HG03460 (cell line): ENCODE results near the gene ZNF791.
"Not testable (repeated sequence)": the region's sequence is repeated elsewhere in the genome, so short reads cannot be mapped to it uniquely, and the experiment has no call there.

ENCODE experiments used
- ATAC-seq: cut with Tn5 transposase; IDR thresholded peaks from one replicate; pipeline ENCODE4 v1.9.1; 2021; ENCODE audit not compliant: unreplicated experiment

The ZNF791 gene

DNA sequence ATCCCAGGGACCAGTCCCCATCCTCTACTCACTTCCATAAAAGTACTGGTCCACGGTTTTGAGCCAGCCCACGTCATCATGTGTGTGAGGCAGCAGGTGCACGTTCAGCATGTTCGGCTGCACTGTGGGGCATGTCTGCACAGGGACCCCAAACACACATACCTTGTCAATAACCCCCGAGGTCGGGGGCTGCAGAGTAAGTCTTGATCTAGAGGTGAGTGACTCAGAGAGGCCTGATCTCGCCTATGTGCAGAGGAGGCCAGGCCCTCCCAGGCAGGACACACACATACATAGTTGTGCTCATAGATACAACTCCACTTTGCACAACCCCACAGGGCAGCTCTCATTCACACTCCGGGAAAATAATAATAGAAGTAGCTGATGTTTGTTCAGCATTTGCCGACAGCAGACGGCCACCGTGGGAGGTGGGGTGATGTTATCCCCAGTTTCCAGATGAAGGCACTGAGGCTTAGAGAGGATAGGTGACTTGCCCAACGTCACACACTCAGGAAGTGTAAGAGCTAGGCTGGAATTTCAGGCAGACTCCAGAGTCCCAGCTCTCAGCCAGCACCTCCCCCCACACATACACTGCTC is 55.0 kb downstream of the ZNF791 start:
- ATAC-seq, result no peak

DNA sequence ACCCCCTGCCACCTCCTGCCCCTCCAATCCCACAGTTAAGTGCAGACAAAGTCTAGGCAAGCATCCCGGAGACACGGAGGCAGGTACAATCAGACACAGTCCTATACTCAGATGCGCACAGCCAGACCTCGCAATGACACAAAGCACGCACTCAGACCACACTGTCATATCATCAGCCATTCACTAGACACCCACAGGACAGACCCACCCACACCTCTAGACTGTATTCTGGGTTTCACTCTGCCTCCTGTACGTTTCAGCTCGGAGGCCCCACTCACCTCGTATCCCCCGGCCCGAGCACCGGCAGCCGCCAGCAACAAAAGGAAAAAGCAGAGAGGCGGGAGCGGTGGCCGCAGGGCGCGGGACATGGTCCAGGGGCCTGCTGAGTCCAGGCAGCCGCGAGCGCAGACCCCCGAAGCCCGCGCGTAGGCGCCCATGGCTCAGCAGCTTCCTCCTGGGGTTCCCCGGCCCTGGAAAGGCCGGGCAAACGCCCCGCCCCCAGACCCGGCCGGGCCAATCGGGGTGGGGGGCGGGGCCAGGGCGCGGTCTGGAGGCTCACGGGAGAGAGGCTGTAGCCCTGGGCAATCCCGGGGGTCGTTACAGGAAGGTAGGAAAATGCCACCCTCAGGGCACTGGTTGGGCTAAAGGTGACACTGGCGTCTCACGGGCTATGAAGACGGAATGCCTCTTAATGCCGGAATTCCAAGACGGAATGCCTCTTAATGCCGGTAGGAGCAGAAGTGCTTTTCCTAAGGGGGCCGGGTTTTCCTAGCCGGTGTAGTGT is 55.7 kb downstream of the ZNF791 start, which contains the start of the genes MAN2B1 and WDR83:
TSS of gene MAN2B1 (minus strand) at position 478 of the 784 bp plus-strand sequence. CDS start at position 437, 41 bp downstream.
TSS of gene WDR83 (plus strand) at position 543 of the 784 bp plus-strand sequence. CDS start 2,984 bp downstream, outside the sequence.
- ATAC-seq, result peak; percentile 41

DNA sequence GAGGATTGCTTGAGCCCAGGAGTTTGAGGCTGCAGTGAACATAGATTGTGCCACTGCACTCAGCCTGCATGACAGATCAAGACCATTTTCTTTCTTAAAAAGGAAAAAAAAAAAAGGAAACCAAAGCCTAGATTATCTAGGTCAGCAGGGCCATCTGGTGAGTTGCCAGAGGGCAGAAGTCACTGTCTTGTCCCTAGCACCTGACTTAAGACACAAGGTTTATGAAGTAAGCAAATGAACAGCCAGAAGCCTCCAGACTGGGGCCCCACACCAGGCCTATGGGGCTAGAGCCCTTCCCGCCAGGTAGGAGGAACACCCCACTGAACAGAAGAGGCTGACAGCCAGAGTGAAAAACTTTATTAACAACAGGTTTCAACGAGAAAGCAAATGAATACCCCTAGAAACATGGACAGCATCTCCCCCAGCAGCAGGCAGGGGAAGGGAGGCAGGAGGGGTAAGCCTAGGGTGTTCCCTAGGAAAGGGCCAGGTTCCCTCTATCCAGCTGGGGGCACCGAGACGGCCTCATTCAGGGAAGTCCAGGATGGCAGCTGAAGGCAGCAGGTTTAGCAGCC is 57.1 kb downstream of the ZNF791 start:
- ATAC-seq, result no peak

DNA sequence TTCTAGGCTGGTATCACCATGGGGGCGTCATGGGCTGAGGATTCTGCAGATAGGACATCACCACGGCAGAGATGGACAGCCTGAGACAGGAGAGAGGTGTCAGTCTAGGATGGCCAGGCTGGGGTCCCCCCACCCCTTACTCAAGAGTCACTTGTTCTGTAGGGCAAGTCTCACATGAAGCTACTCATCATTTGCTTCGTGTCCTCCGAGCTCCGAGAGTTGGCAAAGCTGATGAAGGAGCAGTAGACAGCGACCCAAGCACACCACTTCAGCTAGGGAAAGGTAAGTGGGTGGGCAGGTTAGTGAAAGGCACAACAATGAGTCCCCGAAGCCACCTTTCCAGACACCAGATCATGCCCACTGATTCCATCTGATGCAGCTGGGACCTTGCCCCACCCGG is 57.6 kb downstream of the ZNF791 start:
- no peak for ATAC-seq

DNA sequence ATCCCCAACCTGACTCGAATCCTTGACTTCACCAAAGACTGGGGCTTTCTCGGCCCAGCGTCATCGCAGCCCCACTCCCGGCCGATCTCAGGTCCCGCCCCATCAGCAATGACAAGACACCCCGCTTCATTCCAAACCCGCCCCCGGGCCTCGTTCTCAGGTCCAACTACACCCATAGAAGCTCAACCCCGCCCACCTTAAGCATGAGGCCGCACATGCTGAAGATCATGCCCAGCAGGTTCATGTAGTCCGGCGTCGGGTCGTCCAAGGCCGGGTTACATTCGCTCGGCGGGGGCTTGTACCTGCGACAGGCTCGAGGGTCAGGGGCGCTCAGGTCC is 58.2 kb downstream of the ZNF791 start:
- no peak for ATAC-seq

DNA sequence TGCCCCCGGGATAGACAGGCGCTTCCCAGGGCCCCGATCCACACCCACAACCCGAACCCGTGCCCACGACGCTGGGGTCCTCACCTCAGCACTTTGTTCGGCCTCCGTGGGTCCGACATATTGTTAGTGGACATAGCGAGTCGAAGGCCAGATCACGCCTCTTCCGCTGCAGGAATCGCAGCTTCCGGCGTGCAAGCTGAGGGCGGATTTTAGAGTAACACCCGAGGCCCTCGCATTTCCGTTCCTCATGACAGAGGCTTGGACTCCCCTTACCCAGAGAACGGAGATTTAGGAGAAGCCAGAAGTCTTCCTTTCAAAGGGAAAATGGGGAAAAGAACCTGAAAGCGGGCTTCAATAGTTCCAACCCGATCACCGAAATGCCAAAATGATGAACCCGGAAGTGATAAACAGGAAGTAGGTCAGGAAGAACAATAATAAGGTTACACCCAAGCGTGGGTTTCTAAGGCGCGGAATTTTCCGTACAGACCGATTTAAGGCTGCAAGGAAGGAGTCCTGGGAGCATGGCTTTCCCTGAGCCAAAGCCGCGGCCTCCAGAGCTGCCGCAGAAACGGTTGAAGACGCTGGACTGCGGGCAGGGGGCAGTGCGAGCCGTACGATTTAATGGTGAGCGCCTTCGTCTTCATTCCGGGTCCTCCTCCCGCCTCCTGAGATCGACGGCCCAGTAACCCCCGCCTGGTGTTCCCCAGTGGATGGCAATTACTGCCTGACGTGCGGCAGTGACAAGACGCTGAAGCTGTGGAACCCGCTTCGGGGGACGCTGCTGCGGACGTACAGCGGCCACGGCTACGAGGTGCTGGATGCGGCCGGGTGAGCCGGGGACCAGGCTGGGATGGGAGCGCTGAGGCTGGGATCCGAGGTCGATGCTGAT is 58.8 kb downstream of the ZNF791 start:
- no peak for ATAC-seq

DNA sequence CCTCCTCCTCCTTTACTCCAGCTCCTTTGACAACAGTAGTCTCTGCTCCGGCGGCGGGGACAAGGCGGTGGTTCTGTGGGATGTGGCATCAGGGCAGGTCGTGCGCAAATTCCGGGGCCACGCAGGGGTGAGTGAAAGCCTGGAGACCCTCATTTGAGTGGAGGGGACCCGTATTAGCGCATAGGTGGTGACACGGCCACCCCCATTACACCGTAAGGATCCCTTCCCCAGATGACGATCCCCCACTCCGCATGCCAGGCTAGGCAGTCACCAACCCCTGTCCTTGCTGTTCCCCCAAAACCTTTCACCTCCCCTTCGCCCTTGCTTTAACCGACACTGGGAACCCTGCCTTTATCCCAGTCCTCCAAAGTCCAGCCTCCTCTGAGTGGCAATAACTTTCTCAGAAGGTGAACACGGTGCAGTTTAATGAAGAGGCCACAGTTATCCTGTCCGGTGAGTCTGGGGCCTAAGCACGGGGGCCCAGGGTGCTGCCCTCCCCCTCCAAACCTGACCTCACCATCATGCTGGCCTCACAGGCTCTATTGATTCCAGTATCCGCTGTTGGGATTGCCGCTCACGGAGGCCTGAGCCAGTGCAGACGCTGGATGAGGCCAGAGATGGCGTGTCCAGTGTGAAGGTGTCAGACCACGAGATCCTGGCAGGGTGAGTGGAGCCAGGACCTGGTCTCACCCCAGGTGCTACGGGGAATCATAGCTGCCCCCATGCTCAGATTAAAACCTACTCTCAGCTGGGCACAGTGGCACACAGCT is 59.6 kb downstream of the ZNF791 start:
- ATAC-seq, result no peak

DNA sequence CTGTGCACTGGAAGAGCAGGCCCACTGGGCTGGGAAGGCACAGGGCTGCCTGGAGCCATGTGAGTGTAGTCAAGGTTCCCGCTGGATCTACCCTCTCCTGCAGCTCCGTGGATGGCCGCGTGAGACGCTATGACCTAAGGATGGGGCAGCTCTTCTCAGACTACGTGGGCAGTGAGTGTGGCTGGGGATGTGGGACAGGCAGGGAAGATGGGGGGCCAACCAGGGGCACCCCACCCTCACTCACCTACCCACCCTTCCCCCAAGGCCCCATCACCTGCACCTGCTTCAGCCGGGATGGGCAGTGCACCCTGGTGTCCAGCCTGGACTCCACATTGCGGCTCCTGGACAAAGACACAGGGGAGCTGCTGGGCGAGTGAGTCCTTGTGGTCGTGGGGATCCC is 62.0 kb downstream of the ZNF791 start:
- no peak for ATAC-seq

DNA sequence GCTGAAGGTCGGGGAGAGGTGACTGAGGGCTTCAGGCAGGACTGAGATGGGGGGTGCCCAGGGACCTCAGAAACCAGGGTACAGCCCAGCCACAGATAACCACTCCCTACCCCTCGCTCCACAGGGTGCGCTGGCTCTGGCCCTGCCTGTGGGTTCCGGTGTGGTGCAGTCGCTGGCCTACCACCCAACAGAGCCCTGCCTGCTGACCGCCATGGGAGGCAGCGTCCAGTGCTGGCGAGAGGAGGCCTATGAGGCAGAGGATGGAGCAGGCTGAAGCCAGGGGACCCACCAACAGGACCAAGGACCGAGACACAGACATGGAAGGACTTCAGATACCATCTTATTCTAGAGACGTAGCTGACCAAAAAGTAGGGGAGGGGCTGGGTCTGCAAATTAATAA is 64.7 kb downstream of the ZNF791 start:
- no peak for ATAC-seq

DNA sequence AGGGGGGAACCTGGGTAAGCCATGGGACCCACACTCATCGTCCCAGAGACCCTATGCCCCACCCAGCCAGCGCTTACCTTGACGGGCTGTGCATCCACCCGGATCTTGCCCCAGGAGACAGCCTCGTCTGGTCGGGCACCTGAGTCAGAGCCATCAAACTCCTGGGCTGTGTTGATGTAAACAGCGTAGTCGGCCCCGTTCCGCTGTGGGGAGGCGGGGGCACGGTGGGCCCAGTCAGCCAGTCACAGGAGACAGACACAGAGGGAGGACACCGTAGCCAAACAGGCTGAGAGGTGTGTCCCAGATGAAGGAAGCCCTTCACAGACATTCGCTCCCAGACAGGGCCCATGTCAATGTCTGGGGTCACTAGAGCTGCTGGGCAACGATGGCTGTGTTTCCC is 65.2 kb downstream of the ZNF791 start:
- ATAC-seq, result no peak

DNA sequence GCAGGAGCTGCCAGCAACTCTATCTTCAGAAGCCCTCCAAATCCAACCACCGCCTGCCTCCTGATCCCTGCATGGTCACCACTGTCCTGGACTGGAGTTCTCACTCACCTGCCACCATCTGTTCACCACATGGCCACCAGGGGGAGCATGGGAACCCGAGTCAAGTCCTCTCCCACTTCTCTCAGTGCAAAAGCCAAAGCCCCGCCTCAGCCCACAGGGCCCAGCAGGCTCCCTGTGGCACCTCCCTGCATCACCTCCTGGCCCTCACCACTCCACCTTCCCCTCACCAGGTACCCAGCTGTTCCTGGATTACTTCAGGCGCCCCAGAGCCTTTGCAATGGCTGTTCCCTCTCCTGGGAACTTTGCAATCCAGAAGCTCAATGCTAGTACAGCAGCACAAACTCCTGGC is 65.7 kb downstream of the ZNF791 start:
- no peak for ATAC-seq

DNA sequence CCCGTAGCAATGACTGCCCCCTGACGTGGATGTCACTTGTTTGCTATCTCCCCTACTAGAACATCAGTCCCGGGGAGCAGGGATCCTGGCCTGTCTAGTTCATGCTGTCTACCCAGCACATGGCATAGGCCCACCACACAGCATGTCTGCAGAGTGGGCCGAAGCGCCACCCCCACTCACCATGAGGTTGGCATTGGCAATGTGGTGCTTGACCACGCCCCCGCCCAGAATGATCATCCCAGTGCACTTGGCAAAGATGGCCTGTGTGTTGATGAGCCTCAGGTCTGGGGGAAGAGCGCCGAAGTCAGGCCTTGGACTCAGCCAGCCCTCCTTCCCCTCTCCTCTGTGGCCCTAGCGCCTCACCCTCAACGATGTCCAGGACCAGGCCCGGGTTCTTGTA is 66.2 kb downstream of the ZNF791 start:
- no peak for ATAC-seq

DNA sequence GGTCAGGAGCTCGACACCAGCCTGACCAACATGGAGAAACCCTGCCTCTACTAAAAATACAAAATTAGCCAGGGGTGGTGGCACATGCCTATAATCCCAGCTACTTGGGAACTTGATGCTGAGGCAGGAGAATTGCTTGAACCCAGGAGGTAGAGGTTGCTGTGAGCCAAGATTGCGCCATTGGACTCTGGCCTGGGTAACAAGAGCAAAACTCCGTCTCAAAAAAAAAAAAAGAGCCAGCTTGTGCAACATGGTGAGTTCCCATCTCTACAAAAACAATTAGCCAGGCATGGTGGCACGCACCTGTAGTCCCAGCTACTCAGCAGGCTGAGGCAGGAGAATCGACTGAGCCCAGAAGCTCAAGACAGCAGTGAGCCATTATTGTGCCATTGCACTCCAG is 67.3 kb downstream of the ZNF791 start:
- ATAC-seq, result not testable (repeated sequence)

DNA sequence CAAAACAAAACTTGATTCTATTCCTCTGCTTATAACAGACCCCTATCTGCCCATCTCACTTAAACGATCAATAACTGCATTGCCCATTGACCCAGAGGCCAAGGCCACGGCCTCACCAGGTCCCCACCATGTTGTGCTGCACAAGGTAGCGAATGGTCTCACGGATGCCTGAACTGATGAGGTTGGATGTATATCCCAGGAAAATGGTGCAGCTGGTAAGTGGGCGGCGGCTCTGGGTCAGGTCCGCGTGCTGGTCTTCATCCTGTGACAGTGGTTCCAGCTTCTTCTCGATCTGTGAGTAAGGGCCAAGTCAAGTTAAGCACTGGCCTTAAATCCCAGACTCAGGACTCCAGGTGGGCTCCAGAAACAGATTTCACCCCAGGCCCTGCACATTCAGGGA is 69.3 kb downstream of the ZNF791 start:
- ATAC-seq, result no peak

DNA sequence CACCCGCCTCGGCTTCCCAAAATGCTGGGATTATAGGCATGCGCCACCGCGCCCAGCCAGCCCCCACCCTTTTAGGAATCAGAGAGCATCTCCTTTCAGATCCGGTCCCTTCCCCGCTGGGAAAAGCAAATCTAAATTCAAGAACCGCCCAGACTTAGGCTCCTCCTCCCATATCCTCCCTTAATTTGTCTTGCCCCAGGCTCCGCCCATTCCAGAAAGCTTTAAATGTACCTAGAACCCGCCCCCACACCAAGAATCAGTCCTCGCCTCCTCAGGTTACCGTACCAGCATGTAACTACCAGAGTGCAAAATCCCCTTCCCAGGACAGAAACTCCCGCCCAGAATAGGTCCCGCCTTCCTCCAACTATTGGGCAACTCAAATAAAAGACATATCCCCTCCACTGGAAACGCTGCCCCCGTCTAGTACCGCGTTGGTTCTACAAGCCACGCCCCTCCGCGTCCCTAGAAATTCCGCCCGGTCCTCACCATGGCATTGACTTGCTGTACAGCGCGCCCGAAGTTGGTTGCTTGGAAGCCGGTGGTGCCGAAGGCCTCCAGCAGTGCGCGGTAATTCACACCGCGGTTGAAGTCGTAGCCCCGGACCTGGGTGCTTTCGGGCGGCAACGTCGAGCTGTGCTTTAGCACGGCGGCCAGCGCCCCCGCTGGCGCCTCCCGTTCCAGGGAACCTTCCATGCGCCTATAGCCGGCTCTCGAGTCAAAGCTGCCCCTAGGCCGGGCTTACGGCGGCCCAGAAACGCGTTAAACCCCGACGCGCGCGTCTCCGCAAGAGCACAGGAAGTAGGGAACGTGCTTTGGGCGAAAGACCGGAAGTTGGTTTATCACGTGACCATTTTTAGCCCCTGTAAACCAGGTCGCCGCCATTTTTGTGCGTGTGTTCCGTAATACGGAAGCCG is 70.6 kb downstream of the ZNF791 start, which contains the start of gene DHPS:
TSS of gene DHPS (minus strand) at position 807 of the 914 bp plus-strand sequence. CDS start at position 693, 114 bp downstream.
- ATAC-seq, result peak; percentile 61
